ACHN (cell line): ENCODE data around the gene FGFBP1.
A peak's percentile ranks its signal among the peaks of the same experiment; 100 is the strongest.

Experiments
- DNase-seq: peaks from one replicate; pipeline ENCODE4 v3.0.0-alpha.2; 2015
- in situ Hi-C: cut with HindIII; loops from 2 replicates; pipeline ENCODE4 v1.10.0; 2017; ENCODE audit warnings: low sequenced_read_pairs, low pct_ligation_motif_present, low pct_unique_long_range_greater_than_20kb

The FGFBP1 gene

GRCh38 chr4:15951781-15952180 lies 13.2 kb upstream of the FGFBP1 start:
- in situ Hi-C loops = no loop called here
- DNase-seq = no peak

- no peak for DNase-seq
- in situ Hi-C loops = no loop called here
These were observed 10.3 kb upstream of the FGFBP1 start for GRCh38 chr4:15948826-15949225.

- no peak for DNase-seq
- in situ Hi-C loops = no loop called here
These were observed 9.1 kb upstream of the FGFBP1 start for GRCh38 chr4:15947684-15948083.

- no peak for DNase-seq
- in situ Hi-C loops = no loop called here
These were observed 7.0 kb upstream of the FGFBP1 start for GRCh38 chr4:15945516-15945915.

GRCh38 chr4:15944895-15945294 lies 6.4 kb upstream of the FGFBP1 start:
- in situ Hi-C loops = no loop called here
- DNase-seq = no peak

GRCh38 chr4:15942283-15942682 lies 3.7 kb upstream of the FGFBP1 start:
- in situ Hi-C loops = no loop called here
- DNase-seq = no peak

- DNase-seq = no peak
- in situ Hi-C loops = no loop called here
These were observed 358 bp downstream of the FGFBP1 start for GRCh38 chr4:15938182-15938581.

- DNase-seq = no peak
- in situ Hi-C loops = no loop called here
These were observed 2.0 kb downstream of the FGFBP1 start for GRCh38 chr4:15936495-15936894.

- in situ Hi-C loops = no loop called here
- DNase-seq = no peak
These were observed 2.8 kb downstream of the FGFBP1 start for GRCh38 chr4:15935504-15936402.

- DNase-seq = no peak
- in situ Hi-C loops = no loop called here
These were observed 4.3 kb downstream of the FGFBP1 start for GRCh38 chr4:15934259-15934658.

- in situ Hi-C loops = no loop called here
- DNase-seq = no peak
These were observed 6.9 kb downstream of the FGFBP1 start for GRCh38 chr4:15931451-15932210.

GRCh38 chr4:15930314-15930713 lies 8.2 kb downstream of the FGFBP1 start:
- no peak for DNase-seq
- in situ Hi-C loops = no loop called here

- in situ Hi-C loops = no loop called here
- no peak for DNase-seq
These were observed 9.0 kb downstream of the FGFBP1 start for GRCh38 chr4:15929540-15929939.

- DNase-seq = no peak
- in situ Hi-C loops = no loop called here
These were observed 9.7 kb downstream of the FGFBP1 start for GRCh38 chr4:15928883-15929282.

- in situ Hi-C loops = no loop called here
- no peak for DNase-seq
These were observed 12.1 kb downstream of the FGFBP1 start for GRCh38 chr4:15926486-15926885.

- no peak for DNase-seq
- in situ Hi-C loops = no loop called here
These were observed 12.7 kb downstream of the FGFBP1 start for GRCh38 chr4:15925830-15926229.

GRCh38 chr4:15921592-15921932 lies 17.0 kb downstream of the FGFBP1 start:
- DNase-seq = no peak
- in situ Hi-C loops = no loop called here

GRCh38 chr4:15920723-15921591 lies 17.6 kb downstream of the FGFBP1 start:
- in situ Hi-C loops = no loop called here
- peak; percentile 93 for DNase-seq

GRCh38 chr4:15918484-15919129 lies 19.9 kb downstream of the FGFBP1 start:
- DNase-seq = no peak
- in situ Hi-C loops = no loop called here
